ENCODE measurements around the gene APOB.
"Not testable (repeated sequence)": the region's sequence is repeated elsewhere in the genome, so short reads cannot be mapped to it uniquely, and the experiment has no call there.

APOB gene

GRCh38 chr2:21030983-21031968 lies 12.6 kb downstream of the APOB start:
- no peak for DNase-seq

GRCh38 chr2:21029519-21029918 lies 14.4 kb downstream of the APOB start:
- DNase-seq, result no peak

- DNase-seq, result not testable (repeated sequence)
Observed at GRCh38 chr2:21028951-21029350, 14.9 kb downstream of the APOB start.

GRCh38 chr2:21028021-21028947 lies 15.6 kb downstream of the APOB start:
- DNase-seq, result no peak

GRCh38 chr2:21026479-21027282 lies 17.2 kb downstream of the APOB start:
- no peak for DNase-seq

GRCh38 chr2:21025690-21026478 lies 18.0 kb downstream of the APOB start:
- DNase-seq, result no peak

- DNase-seq, result no peak
Observed at GRCh38 chr2:21024722-21025389, 19.0 kb downstream of the APOB start.

- no peak for DNase-seq
Observed at GRCh38 chr2:21024198-21024597, 19.7 kb downstream of the APOB start.

GRCh38 chr2:21023419-21024181 lies 20.3 kb downstream of the APOB start:
- DNase-seq, result no peak

- DNase-seq, result no peak
Observed at GRCh38 chr2:21022792-21023367, 21.0 kb downstream of the APOB start.

- DNase-seq, result no peak
Observed at GRCh38 chr2:21021430-21021829, 22.4 kb downstream of the APOB start.

- no peak for DNase-seq
Observed at GRCh38 chr2:21020668-21021288, 23.1 kb downstream of the APOB start.

- no peak for DNase-seq
Observed at GRCh38 chr2:21020031-21020667, 23.7 kb downstream of the APOB start.

- DNase-seq, result no peak
Observed at GRCh38 chr2:21019678-21020021, 24.2 kb downstream of the APOB start.

GRCh38 chr2:21019000-21019677 lies 24.7 kb downstream of the APOB start:
- DNase-seq, result no peak

- no peak for DNase-seq
Observed at GRCh38 chr2:21018290-21018689, 25.6 kb downstream of the APOB start.

- no peak for DNase-seq
Observed at GRCh38 chr2:21017748-21018276, 26.1 kb downstream of the APOB start.

GRCh38 chr2:21015281-21015645 lies 28.6 kb downstream of the APOB start:
- no peak for DNase-seq

All from activated CD8-positive, alpha-beta memory T cell treated with anti-CD3 and anti-CD28 coated beads for 24 hours (primary cell).